Skeletal muscle tissue (tissue), 4 donors: ENCODE measurements around the gene PROSER2. TPM values are rescaled to one million over a fixed set of nuclear protein-coding genes. Genes with fewer than 3 reads are reported as not detected.

Experiments used
- H3K27ac ChIP-seq: one replicate; pipeline ENCODE4 v1.7.0; 2013; ENCODE audit warnings: mild to moderate bottlenecking, low read depth, low read length, inconsistent platforms
- H3K27me3 ChIP-seq, 3 donors: one replicate each; pipeline ENCODE4 v1.7.0; 2013; ENCODE audit warnings: low read length in 3 of 3; ENCODE audit not compliant: control insufficient read depth in 3 of 3, insufficient read depth in 3 of 3
- H3K36me3 ChIP-seq, 3 donors: one replicate each; pipeline ENCODE4 v1.7.0; 2013; ENCODE audit warnings: low read length in 3 of 3; ENCODE audit not compliant: control insufficient read depth in 3 of 3, insufficient read depth in 3 of 3
- H3K4me1 ChIP-seq, 3 donors: one replicate each; pipeline ENCODE4 v1.7.0; 2013; ENCODE audit warnings: low read length in 3 of 3, mild to moderate bottlenecking in 3 of 3; ENCODE audit not compliant: control insufficient read depth in 3 of 3, insufficient read depth in 3 of 3
- H3K4me3 ChIP-seq, 3 donors: one replicate each; pipeline ENCODE4 v1.7.0; 2013; ENCODE audit warnings: low read length in 3 of 3
- H3K9ac ChIP-seq, 3 donors: one replicate each; pipeline ENCODE4 v1.7.0; 2013; ENCODE audit warnings: low read length in 3 of 3, mild to moderate bottlenecking in 3 of 3, moderate library complexity in 2 of 3, low read depth in 1 of 3
- H3K9me3 ChIP-seq, 3 donors: one replicate each; pipeline ENCODE4 v1.7.0; 2013; ENCODE audit warnings: low read length in 3 of 3; ENCODE audit not compliant: control insufficient read depth in 3 of 3
- total RNA-seq: library from RNA; depleted of rRNA; stranded (reverse); fragments of >200 nt; gene quantifications from one replicate; pipeline ENCODE4 v1.2.3, GENCODE V29; 2014
- donor health status: Osteomylitis.

Gene PROSER2
- total RNA-seq, 1 donor from 2014 or later: 1.0 TPM

DNA sequence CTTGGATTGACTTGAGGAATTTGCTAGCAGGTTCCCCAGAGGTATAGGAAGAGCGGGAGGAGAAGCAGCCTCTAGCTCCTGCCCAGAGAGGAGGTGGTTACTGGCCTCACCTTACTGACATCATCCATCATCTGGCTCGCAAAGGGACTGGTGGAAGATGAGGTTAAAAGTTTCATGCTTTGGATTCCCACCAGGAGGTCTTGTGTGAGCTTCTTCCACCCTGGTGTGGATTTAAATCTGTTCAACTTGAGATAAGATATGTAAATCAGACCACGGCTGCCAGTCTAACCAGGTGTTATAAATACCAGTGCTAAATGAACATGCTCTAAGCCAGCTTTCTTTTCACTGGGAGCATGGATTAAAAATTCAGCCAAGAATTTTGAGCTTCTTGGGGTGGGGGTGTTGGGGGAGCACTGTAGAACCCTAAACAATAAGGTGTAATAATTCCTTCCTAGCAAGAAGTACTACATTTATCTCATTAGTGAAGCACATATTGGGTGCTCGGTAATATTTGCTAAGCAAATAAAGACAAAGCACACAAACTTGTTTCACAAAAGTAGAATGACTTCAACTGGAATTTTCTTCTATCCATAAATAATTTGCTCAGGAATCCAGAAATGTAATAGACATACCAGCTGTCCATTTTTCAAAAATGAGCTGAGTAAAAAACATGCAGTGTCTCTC, 7.8 kb downstream of the PROSER2 start:
- Histone ChIP-seq H3K4me1 (no peaks in the 10 kb centered on the region), H3K36me3 (no peaks in the 10 kb centered on the region), H3K4me3 (no peak overlapping the region), H3K9me3 (no peaks in the 10 kb centered on the region), H3K27ac (no peak overlapping the region), H3K27me3 (peaks cover 0 to 2% (median 0%) of the 10 kb centered on the region in 3 donors), H3K9ac (no peak overlapping the region)

DNA sequence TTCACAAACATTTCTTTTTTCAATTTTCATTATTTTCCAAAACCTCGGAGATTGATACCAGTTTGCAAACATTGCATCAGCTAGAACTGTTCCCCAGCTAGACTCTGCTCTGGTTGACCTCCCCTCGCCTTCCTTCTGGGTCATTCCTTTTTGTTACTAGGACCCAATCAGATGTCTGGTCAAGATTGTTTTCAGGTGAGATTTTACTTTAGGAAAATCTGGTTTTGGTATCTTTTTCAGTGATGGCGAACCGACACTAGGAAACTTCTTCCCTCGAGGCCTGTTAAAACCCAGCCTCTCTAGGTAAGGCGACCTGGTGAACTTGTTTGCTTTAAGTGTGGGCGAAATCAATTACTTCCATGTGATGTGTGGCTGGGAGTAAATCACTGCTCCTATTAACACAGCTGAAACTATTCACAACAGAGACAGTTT, 8.4 kb downstream of the PROSER2 start:
- peaks cover 0 to 2% (median 0%) of the 10 kb centered on the region in 3 donors for H3K27me3 ChIP-seq
- H3K27ac ChIP-seq: no peak overlapping the region
- no peak overlapping the region for H3K9ac ChIP-seq

DNA sequence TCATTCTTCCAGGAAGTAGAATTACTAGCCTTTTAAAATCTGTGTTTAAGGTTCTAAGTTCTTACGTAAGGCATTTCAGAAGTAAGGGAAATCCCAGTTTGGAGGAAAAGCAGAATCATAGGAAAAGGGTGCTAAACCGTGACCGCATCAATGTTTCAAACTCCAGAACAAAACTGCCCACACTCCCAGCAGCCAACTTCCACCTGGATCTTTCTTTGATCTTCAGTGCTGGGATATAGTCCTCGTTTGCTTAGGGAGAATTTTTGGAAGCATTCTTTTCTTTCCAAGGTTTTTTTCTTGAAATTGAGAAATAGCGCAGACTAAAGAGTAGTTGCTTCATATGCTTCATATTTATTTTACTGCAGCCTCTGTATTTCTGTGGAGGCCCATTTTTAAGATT, 8.9 kb downstream of the PROSER2 start:
- H3K27ac ChIP-seq: no peak overlapping the region
- no peaks in the 10 kb centered on the region for H3K36me3 ChIP-seq
- H3K4me1 ChIP-seq: no peaks in the 10 kb centered on the region
- peaks cover 0 to 2% (median 0%) of the 10 kb centered on the region in 3 donors for H3K27me3 ChIP-seq
- H3K4me3 ChIP-seq: no peak overlapping the region
- H3K9ac ChIP-seq: no peak overlapping the region
- H3K9me3 ChIP-seq: no peaks in the 10 kb centered on the region

More for the DNA sequence above, 8.4 kb downstream of the PROSER2 start:
- Histone ChIP-seq H3K36me3 (no peaks in the 10 kb centered on the region), H3K9me3 (no peaks in the 10 kb centered on the region), H3K4me3 (no peak overlapping the region), H3K4me1 (no peaks in the 10 kb centered on the region)

DNA sequence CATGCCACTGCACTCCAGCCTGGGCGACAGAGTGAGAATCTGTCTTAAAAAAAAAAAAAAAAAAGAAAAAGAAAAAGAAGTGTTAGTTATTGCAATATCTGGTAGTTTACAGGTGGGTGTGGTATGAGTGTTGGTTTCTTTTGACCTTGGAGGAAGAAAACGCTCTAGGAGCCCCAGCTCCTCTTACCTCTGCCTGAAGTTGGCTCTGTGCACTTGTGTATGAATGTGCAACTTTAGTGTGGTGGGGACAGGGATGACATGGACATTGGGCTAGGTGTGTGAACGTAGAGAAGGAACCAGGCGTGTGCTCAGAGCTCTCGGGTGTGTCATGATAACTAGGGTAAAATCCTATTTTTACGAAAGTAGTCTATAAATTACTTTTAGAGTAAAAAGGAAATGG, 11.9 kb downstream of the PROSER2 start:
- Histone ChIP-seq H3K27me3 (peaks cover 0 to 3% (median 0%) of the 10 kb centered on the region in 3 donors), H3K4me3 (no peak overlapping the region), H3K9me3 (no peaks in the 10 kb centered on the region), H3K27ac (no peak overlapping the region), H3K9ac (no peak overlapping the region), H3K36me3 (no peaks in the 10 kb centered on the region), H3K4me1 (peaks cover 0 to 2% (median 0%) of the 10 kb centered on the region in 3 donors)

DNA sequence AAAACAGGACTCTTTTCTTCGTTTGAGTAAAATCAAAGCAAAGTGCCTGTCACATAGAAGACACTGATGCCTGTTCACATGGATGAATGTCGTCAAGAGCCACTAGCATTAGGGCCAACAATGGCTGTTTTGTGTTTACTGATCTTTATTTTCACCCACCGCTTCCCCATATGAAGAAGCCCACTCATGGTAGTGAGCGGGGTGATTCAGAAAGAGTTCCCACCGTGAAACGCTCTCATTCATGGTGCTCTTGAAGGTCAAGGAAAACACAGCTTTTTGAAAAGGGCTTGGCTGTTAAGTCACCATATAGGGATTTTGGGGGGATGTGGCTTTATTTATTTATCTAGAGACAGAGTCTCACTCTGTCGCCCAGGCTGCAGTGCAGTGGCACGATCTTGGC, 12.5 kb downstream of the PROSER2 start:
- no peak overlapping the region for H3K27ac ChIP-seq
- no peaks in the 10 kb centered on the region for H3K36me3 ChIP-seq
- H3K4me1 ChIP-seq: peaks cover 0 to 2% (median 0%) of the 10 kb centered on the region in 3 donors
- no peaks in the 10 kb centered on the region for H3K9me3 ChIP-seq
- H3K27me3 ChIP-seq: peaks cover 0 to 2% (median 0%) of the 10 kb centered on the region in 3 donors
- no peak overlapping the region for H3K4me3 ChIP-seq
- H3K9ac ChIP-seq: no peak overlapping the region

DNA sequence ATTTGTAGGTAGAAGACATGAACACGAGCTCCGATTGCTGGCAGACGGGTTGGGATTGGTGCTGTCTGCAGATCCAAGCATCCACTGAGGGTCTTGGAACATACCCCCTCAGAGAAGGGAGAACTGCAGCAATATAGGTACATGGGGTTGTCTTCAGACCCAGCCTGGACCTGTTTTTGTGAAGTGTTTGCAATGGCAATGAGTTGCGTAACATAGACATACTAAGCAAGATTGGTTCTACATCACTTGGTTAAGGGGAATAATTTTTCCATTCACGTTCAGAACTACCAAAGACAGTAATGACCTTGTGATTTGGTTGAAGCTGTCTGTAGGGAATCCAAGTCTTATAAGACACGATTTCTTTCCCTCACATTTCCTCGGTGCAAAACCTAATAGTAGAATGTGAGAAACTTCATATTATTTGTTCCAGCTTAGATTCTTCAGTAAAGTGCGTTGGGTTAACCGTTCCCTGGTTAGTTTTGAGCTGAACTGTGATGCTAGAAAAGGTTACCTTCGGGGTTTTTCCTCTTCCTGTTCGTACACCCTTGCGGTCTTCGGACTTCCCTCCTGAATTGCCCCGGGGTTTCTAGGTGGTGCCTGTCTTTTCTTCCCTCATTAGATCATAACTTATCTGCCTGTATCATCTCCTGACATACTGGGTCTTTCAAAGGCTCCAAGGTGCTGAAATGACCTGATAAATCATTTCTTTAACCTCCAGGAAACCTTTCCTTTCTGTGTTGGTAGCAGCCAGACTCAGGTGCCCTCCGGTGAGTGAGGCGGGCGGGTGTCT, 14.4 kb downstream of the PROSER2 start:
- H3K9me3 ChIP-seq: no peaks in the 10 kb centered on the region
- H3K4me3 ChIP-seq: no peak overlapping the region
- H3K9ac ChIP-seq: no peak overlapping the region
- H3K4me1 ChIP-seq: peaks cover 0 to 2% (median 0%) of the 10 kb centered on the region in 3 donors
- peaks cover 0 to 2% (median 0%) of the 10 kb centered on the region in 3 donors for H3K27me3 ChIP-seq
- no peaks in the 10 kb centered on the region for H3K36me3 ChIP-seq
- H3K27ac ChIP-seq: no peak overlapping the region

DNA sequence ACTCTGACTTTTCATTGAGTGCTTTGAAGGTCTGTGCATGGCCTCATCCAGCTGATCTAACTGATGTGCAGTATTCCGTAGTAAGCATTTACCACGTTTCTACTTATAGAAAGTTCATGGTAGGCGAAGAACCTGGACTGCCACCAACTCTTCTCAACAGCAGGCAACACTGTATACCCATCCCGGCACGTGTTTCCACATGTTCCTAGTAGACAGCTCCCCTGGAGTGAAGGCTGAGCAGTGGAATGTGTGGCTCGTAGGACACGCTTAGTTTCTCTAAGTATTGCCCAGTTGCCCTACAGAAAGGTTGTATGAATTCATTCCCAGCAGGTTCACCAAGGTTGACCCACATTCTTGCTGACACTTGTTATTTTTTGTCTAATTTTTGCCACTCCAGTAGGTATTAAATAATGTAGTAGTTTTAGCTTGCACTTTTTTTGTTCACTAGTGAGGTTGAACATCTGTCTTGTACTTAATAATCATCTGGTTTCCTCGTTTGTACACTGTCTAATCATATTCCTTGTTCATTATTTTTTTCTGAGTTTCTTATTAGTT, 15.2 kb downstream of the PROSER2 start:
- no peak overlapping the region for H3K9ac ChIP-seq
- peaks cover 0 to 2% (median 0%) of the 10 kb centered on the region in 3 donors for H3K4me1 ChIP-seq
- no peaks in the 10 kb centered on the region for H3K9me3 ChIP-seq
- H3K27me3 ChIP-seq: peaks cover 0 to 2% (median 0%) of the 10 kb centered on the region in 3 donors
- no peak overlapping the region for H3K4me3 ChIP-seq
- no peak overlapping the region for H3K27ac ChIP-seq
- H3K36me3 ChIP-seq: no peaks in the 10 kb centered on the region

DNA sequence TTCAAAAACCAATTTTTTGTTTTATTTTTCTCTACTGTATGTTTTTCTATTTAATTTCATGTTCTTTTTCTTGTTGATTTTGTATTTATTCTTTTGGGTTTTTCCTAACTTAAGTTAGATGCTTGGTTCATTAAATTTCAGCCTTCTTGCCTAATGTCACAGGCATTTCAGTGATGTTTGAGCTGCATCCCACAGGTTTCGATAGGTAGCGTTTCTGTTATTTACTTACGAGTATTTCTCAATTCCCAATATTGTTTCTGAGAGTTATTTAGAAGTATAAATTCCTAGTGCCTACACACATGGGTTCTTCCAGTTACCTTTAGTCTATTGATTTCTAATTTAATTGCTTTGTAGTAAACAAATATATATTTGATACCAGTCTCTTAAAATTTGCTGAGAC, 18.2 kb downstream of the PROSER2 start:
- no peaks in the 10 kb centered on the region for H3K36me3 ChIP-seq
- H3K4me1 ChIP-seq: peaks cover 0 to 2% (median 0%) of the 10 kb centered on the region in 3 donors
- H3K27ac ChIP-seq: no peak overlapping the region
- H3K4me3 ChIP-seq: no peak overlapping the region
- H3K9ac ChIP-seq: no peak overlapping the region
- peaks cover 0 to 2% (median 0%) of the 10 kb centered on the region in 3 donors for H3K27me3 ChIP-seq
- H3K9me3 ChIP-seq: no peaks in the 10 kb centered on the region

DNA sequence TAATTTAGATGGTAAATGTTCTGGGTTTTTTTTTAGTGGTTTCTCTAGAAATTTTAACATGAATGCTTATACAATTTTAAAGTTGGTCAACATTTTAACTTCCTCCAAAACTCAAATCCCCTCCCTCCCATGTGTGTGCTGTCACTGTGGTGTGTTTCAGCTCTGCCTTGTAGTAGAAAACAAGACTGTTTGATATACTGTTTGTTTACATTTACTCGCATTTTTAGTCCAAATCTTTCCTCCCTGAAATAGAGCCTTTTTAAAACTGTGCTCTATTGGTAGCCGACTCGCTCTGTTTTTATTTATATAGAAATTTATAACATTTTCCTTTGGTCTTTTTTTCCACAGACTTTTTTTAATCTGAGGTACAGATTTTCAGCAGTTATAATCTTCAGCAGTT, 19.3 kb downstream of the PROSER2 start:
- Histone ChIP-seq H3K9me3 (no peaks in the 10 kb centered on the region), H3K27ac (no peak overlapping the region), H3K4me1 (peaks cover 0 to 2% (median 0%) of the 10 kb centered on the region in 3 donors), H3K27me3 (peaks cover 0 to 2% (median 0%) of the 10 kb centered on the region in 3 donors), H3K9ac (no peak overlapping the region), H3K36me3 (no peaks in the 10 kb centered on the region), H3K4me3 (no peak overlapping the region)

DNA sequence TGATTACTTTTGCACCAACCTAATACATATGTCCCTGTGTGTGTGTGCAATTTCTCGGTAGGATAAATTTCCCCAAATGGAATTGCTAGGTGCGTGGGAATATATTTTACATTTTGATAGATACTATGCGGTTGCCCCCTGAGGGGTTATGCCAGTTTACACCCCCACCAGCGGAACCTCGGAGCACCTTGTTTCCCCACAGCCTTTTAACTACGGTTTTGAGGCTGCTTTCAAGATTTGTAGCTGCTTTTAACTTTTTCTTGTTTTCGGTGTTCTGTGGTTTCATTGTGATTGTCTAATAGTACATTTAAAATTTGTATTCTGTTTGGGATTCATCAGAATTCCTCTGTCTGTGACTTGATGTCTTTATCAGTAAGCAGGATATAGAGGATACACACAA, 22.0 kb downstream of the PROSER2 start:
- H3K36me3 ChIP-seq: no peaks in the 10 kb centered on the region
- no peaks in the 10 kb centered on the region for H3K27me3 ChIP-seq
- no peak overlapping the region for H3K4me3 ChIP-seq
- H3K9ac ChIP-seq: no peak overlapping the region
- H3K4me1 ChIP-seq: no peaks in the 10 kb centered on the region
- H3K27ac ChIP-seq: no peak overlapping the region
- H3K9me3 ChIP-seq: no peaks in the 10 kb centered on the region
